IMR-90 (cell line): ENCODE data around the gene RSU1.

Experiments
- BHLHE40 ChIP-seq: fragments of 150-350 bp; IDR thresholded peaks from 2 replicates; pipeline ENCODE4 v1.6.1; 2016; ENCODE audit warnings: mild to moderate bottlenecking, low read depth, low read length
- MXI1 ChIP-seq: IDR thresholded peaks from 2 replicates; pipeline ENCODE4 v1.6.1; 2012; ENCODE audit warnings: low read depth, mild to moderate bottlenecking, low read length, moderate library complexity, borderline replicate concordance
- POLR2A ChIP-seq: IDR thresholded peaks from 2 replicates; pipeline ENCODE4 v1.6.1; 2012; ENCODE audit warnings: mild to moderate bottlenecking, low read depth, low read length
- SMC3 ChIP-seq: fragments of 150-350 bp; IDR thresholded peaks from 2 replicates; pipeline ENCODE4 v1.6.1; 2016; ENCODE audit warnings: low read depth, mild to moderate bottlenecking, antibody characterized with exemption, low read length, moderate library complexity
- TF ChIP-seq, protein P1 (sequence below): conservative IDR thresholded peaks from 2 replicates; pipeline ENCODE4 v1.5.1; 2012; ENCODE audit warnings: mild to moderate bottlenecking, low read depth, low read length, improper control_type of control experiment
- TF ChIP-seq, protein P2 (sequence below): fragments of 150-350 bp; IDR thresholded peaks from 2 replicates; pipeline ENCODE4 v1.6.1; 2017; ENCODE audit warnings: mild to moderate bottlenecking, antibody characterized with exemption, low read length, low read depth

DNA sequence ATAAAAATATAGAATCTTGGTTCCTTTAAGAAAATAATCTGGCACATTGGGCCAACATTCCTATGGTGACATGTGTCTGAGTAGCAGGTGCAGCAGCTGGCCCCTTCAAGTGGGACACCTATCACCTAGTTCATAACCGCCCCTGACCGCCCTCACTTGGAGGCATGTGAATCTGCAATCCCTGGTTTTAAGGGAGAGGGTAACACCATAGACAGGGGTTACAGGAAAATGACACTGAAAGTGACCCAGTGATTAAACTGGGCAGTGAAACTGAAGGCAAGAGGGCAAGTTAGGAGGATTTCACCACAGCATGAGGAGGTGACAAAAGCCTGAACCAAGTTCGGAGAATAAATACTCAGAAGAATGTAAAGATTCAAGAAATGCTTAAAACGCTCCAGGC is 1.1 kb downstream of the RSU1 start:
- TF ChIP-seq, protein P1, sequence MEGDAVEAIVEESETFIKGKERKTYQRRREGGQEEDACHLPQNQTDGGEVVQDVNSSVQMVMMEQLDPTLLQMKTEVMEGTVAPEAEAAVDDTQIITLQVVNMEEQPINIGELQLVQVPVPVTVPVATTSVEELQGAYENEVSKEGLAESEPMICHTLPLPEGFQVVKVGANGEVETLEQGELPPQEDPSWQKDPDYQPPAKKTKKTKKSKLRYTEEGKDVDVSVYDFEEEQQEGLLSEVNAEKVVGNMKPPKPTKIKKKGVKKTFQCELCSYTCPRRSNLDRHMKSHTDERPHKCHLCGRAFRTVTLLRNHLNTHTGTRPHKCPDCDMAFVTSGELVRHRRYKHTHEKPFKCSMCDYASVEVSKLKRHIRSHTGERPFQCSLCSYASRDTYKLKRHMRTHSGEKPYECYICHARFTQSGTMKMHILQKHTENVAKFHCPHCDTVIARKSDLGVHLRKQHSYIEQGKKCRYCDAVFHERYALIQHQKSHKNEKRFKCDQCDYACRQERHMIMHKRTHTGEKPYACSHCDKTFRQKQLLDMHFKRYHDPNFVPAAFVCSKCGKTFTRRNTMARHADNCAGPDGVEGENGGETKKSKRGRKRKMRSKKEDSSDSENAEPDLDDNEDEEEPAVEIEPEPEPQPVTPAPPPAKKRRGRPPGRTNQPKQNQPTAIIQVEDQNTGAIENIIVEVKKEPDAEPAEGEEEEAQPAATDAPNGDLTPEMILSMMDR: no peak
- TF ChIP-seq BHLHE40: no peak
- TF ChIP-seq MXI1: no peak
- TF ChIP-seq, protein P2, sequence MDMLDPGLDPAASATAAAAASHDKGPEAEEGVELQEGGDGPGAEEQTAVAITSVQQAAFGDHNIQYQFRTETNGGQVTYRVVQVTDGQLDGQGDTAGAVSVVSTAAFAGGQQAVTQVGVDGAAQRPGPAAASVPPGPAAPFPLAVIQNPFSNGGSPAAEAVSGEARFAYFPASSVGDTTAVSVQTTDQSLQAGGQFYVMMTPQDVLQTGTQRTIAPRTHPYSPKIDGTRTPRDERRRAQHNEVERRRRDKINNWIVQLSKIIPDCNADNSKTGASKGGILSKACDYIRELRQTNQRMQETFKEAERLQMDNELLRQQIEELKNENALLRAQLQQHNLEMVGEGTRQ: no peak
- TF ChIP-seq SMC3: no peak
- TF ChIP-seq POLR2A: no peak
